Neural progenitor cell (in vitro differentiated cells): ENCODE results near the gene SPRR1B. TPM values are rescaled to one million over a fixed set of nuclear protein-coding genes. Genes with fewer than 3 reads are reported as not detected.

Source experiments
- DNase-seq: peaks from one replicate; pipeline ENCODE4 v3.0.0-alpha.2; 2016; ENCODE audit warnings: low spot score
- H2AFZ ChIP-seq: fragments of 200-600 bp; sonication (generic); replicated peaks from 2 replicates; pipeline ENCODE4 v1.6.1; 2016; ENCODE audit warnings: antibody characterized with exemption
- H3F3A ChIP-seq: fragments of 200-600 bp; sonication (generic); 2 replicates; pipeline ENCODE4 v1.6.1; 2016; ENCODE audit warnings: antibody characterized with exemption, low read depth
- H3K27ac ChIP-seq: fragments of 200-600 bp; sonication (generic); 2 replicates; pipeline ENCODE4 v1.5.1; 2016; ENCODE audit warnings: mild to moderate bottlenecking
- H3K27me3 ChIP-seq: fragments of 200-600 bp; sonication (generic); 2 replicates; pipeline ENCODE4 v1.6.1; 2016; ENCODE audit warnings: mild to moderate bottlenecking, moderate library complexity
- H3K36me3 ChIP-seq: fragments of 200-600 bp; sonication (generic); 2 replicates; pipeline ENCODE4 v1.5.1; 2016
- H3K4me1 ChIP-seq: fragments of 200-600 bp; sonication (generic); 2 replicates; pipeline ENCODE4 v1.6.1; 2016; ENCODE audit warnings: mixed run types
- H3K4me2 ChIP-seq: fragments of 200-600 bp; sonication (generic); 2 replicates; pipeline ENCODE4 v1.6.1; 2016
- H3K4me3 ChIP-seq: fragments of 200-600 bp; sonication (generic); 2 replicates; pipeline ENCODE4 v1.5.1; 2016
- H3K79me2 ChIP-seq: fragments of 200-600 bp; sonication (generic); 2 replicates; pipeline ENCODE4 v1.6.1; 2016; ENCODE audit warnings: low read depth
- H3K9ac ChIP-seq: fragments of 200-600 bp; sonication (generic); 2 replicates; pipeline ENCODE4 v1.6.1; 2016
- H3K9me3 ChIP-seq: fragments of 200-600 bp; sonication (generic); 2 replicates; pipeline ENCODE4 v1.5.1; 2016; ENCODE audit warnings: low read depth
- H4K20me1 ChIP-seq: fragments of 200-600 bp; sonication (generic); 2 replicates; pipeline ENCODE4 v1.6.1; 2016; ENCODE audit warnings: low read depth
- H3K27ac Mint-ChIP-seq: 3 replicates; pipeline ENCODE4 v1.8.0; 2021; ENCODE audit warnings: mixed read lengths
- H3K27me3 Mint-ChIP-seq: 2 replicates; pipeline ENCODE4 v1.8.0; 2022; ENCODE audit warnings: low read depth, mild to moderate bottlenecking, inconsistent platforms, moderate library complexity, mixed read lengths; ENCODE audit not compliant: insufficient read depth
- H3K36me3 Mint-ChIP-seq: 3 replicates; pipeline ENCODE4 v1.8.0; 2021; ENCODE audit warnings: mixed read lengths
- H3K4me1 Mint-ChIP-seq: 3 replicates; pipeline ENCODE4 v1.8.0; 2021; ENCODE audit warnings: mixed read lengths
- H3K4me3 Mint-ChIP-seq: 3 replicates; pipeline ENCODE4 v1.8.0; 2021; ENCODE audit warnings: mild to moderate bottlenecking, moderate library complexity, mixed read lengths
- H3K9me3 Mint-ChIP-seq: 3 replicates; pipeline ENCODE4 v1.8.0; 2020; ENCODE audit warnings: mixed read lengths
- CTCF ChIP-seq: fragments of 200-600 bp; sonication (generic); IDR thresholded peaks from 2 replicates; pipeline ENCODE4 v1.5.1; 2017; ENCODE audit warnings: antibody characterized with exemption, mild to moderate bottlenecking
- EZH2 ChIP-seq: fragments of 200-600 bp; sonication (generic); IDR thresholded peaks from 2 replicates; pipeline ENCODE4 v1.6.1; 2017; ENCODE audit warnings: antibody characterized with exemption, mild to moderate bottlenecking, moderate library complexity
- EZH2phosphoT487 ChIP-seq: fragments of 200-600 bp; sonication (generic); IDR thresholded peaks from 2 replicates; pipeline ENCODE4 v1.6.1; 2017; ENCODE audit warnings: antibody characterized with exemption
- total RNA-seq: library from RNA; depleted of rRNA; stranded (reverse); fragments of >200 nt; gene quantifications from 2 replicates; pipeline ENCODE4 v1.2.3, GENCODE V29; 2015; ENCODE audit warnings: low replicate concordance

The SPRR1B gene, protein sequence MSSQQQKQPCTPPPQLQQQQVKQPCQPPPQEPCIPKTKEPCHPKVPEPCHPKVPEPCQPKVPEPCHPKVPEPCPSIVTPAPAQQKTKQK
- total RNA-seq = not detected in 2 replicates

- H4K20me1 ChIP-seq = no peaks in the 10 kb centered on the region
- H3K4me2 ChIP-seq = no peak within 1 kb of the TSS
- Mint-ChIP-seq H3K27ac (no peak within 1 kb of the TSS), H3K27me3 (no peaks in the 10 kb centered on the region), H3K36me3 (no peaks in the 10 kb centered on the region), H3K9me3 (no peaks in the 10 kb centered on the region), H3K4me3 (no peak within 1 kb of the TSS), H3K4me1 (no peaks in the 10 kb centered on the region)
- no peak for TF ChIP-seq EZH2phosphoT487
- TF ChIP-seq CTCF = no peak
- TF ChIP-seq EZH2 = no peak
- H2AFZ ChIP-seq = no peak within 1 kb of the TSS
- H3K4me3 ChIP-seq = no peak within 1 kb of the TSS
- no peaks in the 10 kb centered on the region for H3F3A ChIP-seq
- no peaks in the 10 kb centered on the region for H3K27me3 ChIP-seq
- no peaks in the 10 kb centered on the region for H3K4me1 ChIP-seq
- DNase-seq = no peak
- no peak within 1 kb of the TSS for H3K9ac ChIP-seq
- H3K36me3 ChIP-seq = no peaks in the 10 kb centered on the region
- H3K79me2 ChIP-seq = no peaks in the 10 kb centered on the region
- H3K27ac ChIP-seq = no peak within 1 kb of the TSS
- peaks cover 11% of the 10 kb centered on the region for H3K9me3 ChIP-seq
Measured at GRCh38 chr1:153030895-153031294, at the start of gene SPRR1B. Gene SPRR1B, plus strand, starts transcription at chr1:153031203. Its CDS starts 1,143 bp downstream, at chr1:153032346.

DNA sequence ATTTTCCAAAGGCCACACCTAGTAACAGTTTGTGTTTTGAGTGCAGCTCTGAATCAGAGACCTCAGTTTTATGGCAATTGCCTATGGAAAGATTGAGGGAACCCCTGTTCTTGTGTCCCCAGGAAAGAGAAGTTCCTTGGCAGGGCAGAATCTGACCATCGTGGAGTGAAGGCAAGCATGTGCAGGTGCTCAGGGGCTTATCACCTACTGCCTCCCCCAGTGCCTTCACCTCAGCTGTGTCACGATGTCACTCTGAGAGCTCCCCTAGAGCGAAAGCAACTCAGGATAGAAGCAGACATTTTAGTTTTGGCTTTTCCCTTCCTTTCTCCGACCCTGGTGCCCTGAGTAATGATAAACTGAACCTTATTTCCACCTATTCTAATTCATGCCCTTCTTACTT is 48.9 kb upstream of the SPRR1B start:
- no peak for DNase-seq
- Mint-ChIP-seq H3K4me3 (no peak overlapping the region), H3K9me3 (no peaks in the 10 kb centered on the region), H3K27ac (no peak overlapping the region), H3K27me3 (peaks cover 7% of the 10 kb centered on the region), H3K36me3 (no peaks in the 10 kb centered on the region), H3K4me1 (no peaks in the 10 kb centered on the region)
- Histone ChIP-seq H3K4me1 (no peaks in the 10 kb centered on the region), H3K4me2 (no peak overlapping the region), H3K9me3 (peaks cover 1% of the 10 kb centered on the region), H3K4me3 (no peak overlapping the region), H2AFZ (no peak overlapping the region), H3K36me3 (no peaks in the 10 kb centered on the region), H3K27me3 (no peaks in the 10 kb centered on the region), H4K20me1 (no peaks in the 10 kb centered on the region), H3F3A (no peaks in the 10 kb centered on the region), H3K9ac (no peak overlapping the region), H3K27ac (no peak overlapping the region), H3K79me2 (no peaks in the 10 kb centered on the region)
- TF ChIP-seq CTCF = no peak
- no peak for TF ChIP-seq EZH2
- no peak for TF ChIP-seq EZH2phosphoT487

DNA sequence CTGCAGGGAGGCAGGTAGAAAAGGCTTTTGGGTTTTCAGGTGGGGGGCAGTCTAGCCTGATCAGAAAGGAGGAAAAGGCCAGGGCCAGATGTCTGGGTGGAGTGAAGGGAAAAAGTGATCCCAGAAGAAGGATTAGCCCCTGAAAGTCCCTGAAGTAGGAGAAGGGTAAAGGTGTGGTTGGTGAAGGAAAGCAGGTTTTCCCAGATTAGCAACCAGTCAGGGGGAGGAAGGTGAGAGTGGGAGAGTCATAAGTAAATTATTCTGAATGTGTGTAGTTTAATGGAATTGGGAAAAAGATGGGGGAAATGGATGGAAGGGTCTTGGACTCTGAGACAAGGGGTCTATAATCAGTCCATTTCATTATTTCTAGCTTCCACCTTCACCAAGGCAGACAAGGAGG is 47.8 kb upstream of the SPRR1B start:
- Mint-ChIP-seq H3K27ac (no peak overlapping the region), H3K27me3 (peaks cover 7% of the 10 kb centered on the region), H3K4me3 (no peak overlapping the region), H3K36me3 (no peaks in the 10 kb centered on the region), H3K4me1 (no peaks in the 10 kb centered on the region), H3K9me3 (no peaks in the 10 kb centered on the region)
- Histone ChIP-seq H3K4me2 (no peak overlapping the region), H3K4me3 (no peak overlapping the region), H3K36me3 (no peaks in the 10 kb centered on the region), H3K9me3 (peaks cover 12% of the 10 kb centered on the region), H3K4me1 (no peaks in the 10 kb centered on the region), H3K27ac (no peak overlapping the region), H3K79me2 (no peaks in the 10 kb centered on the region), H2AFZ (no peak overlapping the region), H4K20me1 (no peaks in the 10 kb centered on the region), H3K27me3 (no peaks in the 10 kb centered on the region), H3F3A (no peaks in the 10 kb centered on the region), H3K9ac (no peak overlapping the region)
- TF ChIP-seq EZH2 = no peak
- TF ChIP-seq CTCF = no peak
- no peak for TF ChIP-seq EZH2phosphoT487
- no peak for DNase-seq
